ENCODE measurements around the gene CEP135. TPM values are rescaled to one million over a fixed set of nuclear protein-coding genes. Genes with fewer than 3 reads are reported as not detected.

The CEP135 gene
- total and polyA plus RNA-seq, 9 donors: 4.3 to 11.5 (median 8.2) TPM

DNA sequence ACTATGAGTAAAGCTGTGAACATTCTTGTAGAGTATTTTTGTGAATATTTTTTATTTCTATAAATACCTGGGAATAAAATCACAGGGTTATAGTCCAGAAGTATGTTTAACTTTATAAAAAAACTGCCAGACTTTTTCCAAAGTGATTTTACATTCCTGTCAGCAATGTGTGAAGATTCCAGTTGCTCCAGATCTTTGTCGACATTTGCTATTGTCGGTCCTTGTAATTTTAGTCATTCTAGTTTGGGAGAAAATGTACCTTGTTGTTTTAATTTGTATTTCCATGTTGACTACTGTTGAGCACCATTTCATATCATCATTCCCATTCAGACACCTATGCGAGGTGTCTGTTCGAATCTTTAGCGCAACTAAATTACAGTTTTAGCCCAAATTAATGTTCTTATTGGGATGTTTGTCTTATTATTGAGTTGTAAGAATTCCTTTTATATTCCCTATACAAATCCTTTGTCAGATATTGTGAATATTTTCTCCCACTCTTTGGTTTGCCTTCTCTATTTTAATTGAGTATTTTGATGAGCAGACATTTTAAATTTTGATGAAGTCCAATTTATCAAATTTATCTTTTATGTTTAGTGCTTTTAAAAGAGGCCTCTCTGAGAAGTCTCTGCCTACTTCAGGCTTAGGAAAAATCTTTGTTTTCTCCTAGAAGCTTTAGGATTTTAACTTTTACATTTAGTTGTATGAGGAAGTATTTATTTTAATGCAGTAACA, 2.6 kb downstream of the CEP135 start:
- Histone ChIP-seq H3K4me3 (no peak overlapping the region), H3K27me3 (no peaks in the 10 kb centered on the region), H3K4me1 (ENCODE audit: insufficient read depth) (peaks cover 10% of the 10 kb centered on the region), H3K27ac (no peak overlapping the region), H3K9me3 (no peaks in the 10 kb centered on the region), H3K36me3 (no peaks in the 10 kb centered on the region)
- 97 to 98% (median 97%) methylated on average over 5 of the region's 5 CpGs for WGBS, 3 donors
- intact Hi-C loops (cut with DNase I): no loop called here
- DNase-seq: no peak
- no peak for TF ChIP-seq EP300 (IDR thresholded peaks at IDR 0.05)
- TF ChIP-seq, protein P1, sequence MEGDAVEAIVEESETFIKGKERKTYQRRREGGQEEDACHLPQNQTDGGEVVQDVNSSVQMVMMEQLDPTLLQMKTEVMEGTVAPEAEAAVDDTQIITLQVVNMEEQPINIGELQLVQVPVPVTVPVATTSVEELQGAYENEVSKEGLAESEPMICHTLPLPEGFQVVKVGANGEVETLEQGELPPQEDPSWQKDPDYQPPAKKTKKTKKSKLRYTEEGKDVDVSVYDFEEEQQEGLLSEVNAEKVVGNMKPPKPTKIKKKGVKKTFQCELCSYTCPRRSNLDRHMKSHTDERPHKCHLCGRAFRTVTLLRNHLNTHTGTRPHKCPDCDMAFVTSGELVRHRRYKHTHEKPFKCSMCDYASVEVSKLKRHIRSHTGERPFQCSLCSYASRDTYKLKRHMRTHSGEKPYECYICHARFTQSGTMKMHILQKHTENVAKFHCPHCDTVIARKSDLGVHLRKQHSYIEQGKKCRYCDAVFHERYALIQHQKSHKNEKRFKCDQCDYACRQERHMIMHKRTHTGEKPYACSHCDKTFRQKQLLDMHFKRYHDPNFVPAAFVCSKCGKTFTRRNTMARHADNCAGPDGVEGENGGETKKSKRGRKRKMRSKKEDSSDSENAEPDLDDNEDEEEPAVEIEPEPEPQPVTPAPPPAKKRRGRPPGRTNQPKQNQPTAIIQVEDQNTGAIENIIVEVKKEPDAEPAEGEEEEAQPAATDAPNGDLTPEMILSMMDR (IDR thresholded peaks at IDR 0.05): no peak
- TF ChIP-seq POLR2A (IDR thresholded peaks at IDR 0.05): no peak

DNA sequence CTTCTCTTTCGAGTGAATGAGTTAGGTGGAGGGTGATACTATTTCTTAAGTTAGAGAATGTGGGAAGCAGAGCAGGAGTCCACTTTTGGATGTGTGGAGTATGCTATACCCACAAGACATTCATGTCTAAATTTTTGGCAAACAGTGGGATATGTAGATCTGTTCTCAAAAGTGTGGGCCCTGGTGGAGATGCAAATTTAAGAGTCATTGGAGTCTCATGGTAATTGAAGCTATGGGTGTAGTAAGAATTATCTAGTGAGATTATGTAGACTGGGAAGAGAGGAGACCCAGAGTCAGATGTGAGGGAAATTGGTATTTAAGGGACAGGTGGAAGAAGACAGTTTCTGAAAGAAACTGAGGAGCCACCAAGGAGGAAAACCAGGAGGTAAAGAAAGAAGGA, 7.0 kb downstream of the CEP135 start:
- intact Hi-C loops (cut with DNase I): no loop called here
- H3K9me3 ChIP-seq: no peaks in the 10 kb centered on the region
- TF ChIP-seq EP300 (IDR thresholded peaks at IDR 0.05): no peak
- no peak for TF ChIP-seq POLR2A (IDR thresholded peaks at IDR 0.05)
- TF ChIP-seq, protein P1 (IDR thresholded peaks at IDR 0.05): no peak
- 93 to 98% (median 97%) methylated on average over 1 of the region's 1 CpG for WGBS, 3 donors
- H3K4me3 ChIP-seq: no peak overlapping the region
- no peaks in the 10 kb centered on the region for H3K27me3 ChIP-seq
- no peak overlapping the region for H3K27ac ChIP-seq
- DNase-seq: no peak
- H3K4me1 ChIP-seq (ENCODE audit: insufficient read depth): no peaks in the 10 kb centered on the region
- no peaks in the 10 kb centered on the region for H3K36me3 ChIP-seq

- no peak overlapping the region for H3K27ac ChIP-seq
- H3K36me3 ChIP-seq: no peaks in the 10 kb centered on the region
- no peak for TF ChIP-seq EP300 (IDR thresholded peaks at IDR 0.05)
- TF ChIP-seq, protein P1 (IDR thresholded peaks at IDR 0.05): no peak
- no peak for TF ChIP-seq POLR2A (IDR thresholded peaks at IDR 0.05)
- no peaks in the 10 kb centered on the region for H3K4me1 ChIP-seq (ENCODE audit: insufficient read depth)
- no peak for DNase-seq
- no peak overlapping the region for H3K4me3 ChIP-seq
- no peaks in the 10 kb centered on the region for H3K9me3 ChIP-seq
- intact Hi-C loops (cut with DNase I): no loop called here
- no peaks in the 10 kb centered on the region for H3K27me3 ChIP-seq
These were observed 10.9 kb downstream of the CEP135 start for GRCh38 chr4:55959655-55960054.

DNA sequence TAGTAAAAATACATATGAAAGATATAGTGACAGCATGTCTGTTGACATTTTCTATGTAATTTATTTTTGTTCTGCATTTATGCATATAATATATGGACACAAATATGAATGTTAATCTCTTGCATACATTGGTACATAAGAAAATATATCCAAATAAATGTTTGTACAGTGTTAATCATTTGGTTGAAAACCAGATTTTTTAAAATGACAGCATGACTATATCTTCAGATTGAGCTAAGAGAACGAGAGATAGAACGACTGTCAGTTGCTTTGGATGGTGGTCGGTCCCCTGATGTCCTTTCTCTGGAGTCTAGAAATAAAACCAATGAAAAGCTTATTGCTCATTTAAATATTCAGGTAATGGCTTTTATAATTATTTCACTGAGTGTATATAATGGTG, 15.3 kb downstream of the CEP135 start:
- no peak overlapping the region for H3K27ac ChIP-seq
- H3K36me3 ChIP-seq: no peaks in the 10 kb centered on the region
- H3K4me1 ChIP-seq (ENCODE audit: insufficient read depth): no peaks in the 10 kb centered on the region
- TF ChIP-seq EP300 (IDR thresholded peaks at IDR 0.05): no peak
- TF ChIP-seq, protein P1 (IDR thresholded peaks at IDR 0.05): no peak
- TF ChIP-seq POLR2A (IDR thresholded peaks at IDR 0.05): no peak
- WGBS, 3 donors: 93 to 95% (median 95%) methylated on average over 3 of the region's 3 CpGs
- H3K27me3 ChIP-seq: no peaks in the 10 kb centered on the region
- H3K9me3 ChIP-seq: no peaks in the 10 kb centered on the region
- intact Hi-C loops (cut with DNase I): no loop called here
- H3K4me3 ChIP-seq: no peak overlapping the region
- DNase-seq: no peak

Measured in ovary (tissue), 9 donors.